Upper lobe of left lung (tissue), 4 donors: Measurements from ENCODE around the gene BNC2.

Experiments
- CTCF ChIP-seq, 6 experiments: fragments of 450-650 bp in 4 of 6; fragments of 200-600 bp in 2 of 6; sonication (generic) in 2 of 6; IDR thresholded peaks; one replicate each; pipeline ENCODE4 v1.5.1; 2016 to 2019; ENCODE audit warnings: antibody characterized with exemption in 6 of 6
- EP300 ChIP-seq, 4 donors: sonication (generic); formaldehyde crosslinking; IDR thresholded peaks; one replicate each; pipeline ENCODE4 v1.5.1; 2017; ENCODE audit warnings: antibody characterized with exemption in 4 of 4, control low read depth in 2 of 4
- POLR2A ChIP-seq, 4 donors: fragments of 450-650 bp; IDR thresholded peaks; one replicate each; pipeline ENCODE4 v1.5.1; 2016 to 2017; ENCODE audit warnings: antibody characterized with exemption in 4 of 4, mild to moderate bottlenecking in 2 of 4
- POLR2AphosphoS5 ChIP-seq, 2 donors: sonication (generic); formaldehyde crosslinking; IDR thresholded peaks; one replicate each; pipeline ENCODE4 v1.5.1; 2017; ENCODE audit warnings: antibody characterized with exemption in 2 of 2

DNA sequence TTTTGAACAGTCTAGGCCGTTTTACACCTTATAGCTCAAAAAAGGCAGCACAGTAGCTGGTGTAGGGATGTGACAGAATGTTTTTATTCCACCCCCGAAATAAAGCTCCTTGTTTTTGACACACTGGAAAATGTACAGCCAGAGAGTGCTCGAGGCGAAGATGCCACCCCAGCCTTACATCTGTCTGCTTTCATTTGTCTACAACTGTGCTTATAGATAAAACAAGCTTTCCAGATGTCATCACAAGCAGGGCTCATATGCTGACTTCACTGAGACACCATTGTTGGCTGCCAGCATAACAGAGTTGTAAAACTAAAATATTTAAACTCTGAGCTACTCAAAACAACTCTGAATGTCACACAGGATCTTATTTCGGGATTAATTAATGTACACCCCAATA, 386.3 kb downstream of the BNC2 start:
- TF ChIP-seq CTCF (IDR thresholded peaks at IDR 0.05) = no peak
- no peak for TF ChIP-seq POLR2AphosphoS5 (IDR thresholded peaks at IDR 0.05)
- TF ChIP-seq POLR2A (IDR thresholded peaks at IDR 0.05) = no peak
- no peak for TF ChIP-seq EP300 (IDR thresholded peaks at IDR 0.05)
